ENCODE results near the gene MATCAP1. TPM values are rescaled to one million over a fixed set of nuclear protein-coding genes. Genes with fewer than 3 reads are reported as not detected.
A peak's percentile ranks its signal among the peaks of the same experiment; 100 is the strongest.

Gene MATCAP1
- total and polyA plus RNA-seq, 2 donors (not counting 1 experiment from before 2014, with no cell fraction given) = 16.6 to 28.4 TPM

DNA sequence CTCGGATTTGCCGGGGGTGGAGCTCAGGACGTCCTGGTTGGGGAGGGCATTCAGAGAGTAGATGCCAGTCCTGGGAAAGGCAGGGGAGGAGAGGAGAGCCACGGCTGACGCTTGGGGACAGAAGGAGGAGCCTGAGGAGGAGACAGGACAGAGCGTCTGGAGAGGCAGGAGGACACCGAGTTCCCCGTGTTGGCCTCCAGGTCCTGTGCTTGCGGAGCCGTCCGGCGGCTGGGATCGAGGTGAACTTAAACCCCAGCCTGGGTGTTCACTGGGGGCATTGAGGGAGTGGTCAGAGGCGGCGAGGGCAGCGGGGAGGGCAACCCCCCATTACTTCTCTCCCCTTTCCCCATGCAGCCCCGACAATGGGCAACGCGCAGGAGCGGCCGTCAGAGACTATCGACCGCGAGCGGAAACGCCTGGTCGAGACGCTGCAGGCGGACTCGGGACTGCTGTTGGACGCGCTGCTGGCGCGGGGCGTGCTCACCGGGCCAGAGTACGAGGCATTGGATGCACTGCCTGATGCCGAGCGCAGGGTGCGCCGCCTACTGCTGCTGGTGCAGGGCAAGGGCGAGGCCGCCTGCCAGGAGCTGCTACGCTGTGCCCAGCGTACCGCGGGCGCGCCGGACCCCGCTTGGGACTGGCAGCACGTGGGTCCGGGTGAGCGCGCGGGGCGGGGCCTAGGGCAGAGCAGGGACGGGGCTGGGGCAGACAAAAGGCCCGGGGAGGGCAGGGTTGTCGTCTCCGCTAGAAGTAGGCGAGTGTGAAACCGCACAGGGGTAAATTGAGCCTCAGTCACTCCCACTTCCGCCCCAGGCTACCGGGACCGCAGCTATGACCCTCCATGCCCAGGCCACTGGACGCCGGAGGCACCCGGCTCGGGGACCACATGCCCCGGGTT is 9.7 kb downstream of the MATCAP1 start:
- H3K9ac ChIP-seq (ENCODE audit: insufficient read depth, low read length) = no peak overlapping the region
- H3K4me1 ChIP-seq (ENCODE audit: control insufficient read depth, extremely low read depth, insufficient read depth, low read length) = peaks cover 15% of the 10 kb centered on the region
- peak overlapping the region; percentile 2 to 56 (median 28) for H3K4me3 ChIP-seq (replicated peaks in 1 of 4; ENCODE audit: control extremely low read depth in 1 of 4, insufficient read depth in 1 of 4, low read depth in 3 of 4, low read length in 4 of 4)

DNA sequence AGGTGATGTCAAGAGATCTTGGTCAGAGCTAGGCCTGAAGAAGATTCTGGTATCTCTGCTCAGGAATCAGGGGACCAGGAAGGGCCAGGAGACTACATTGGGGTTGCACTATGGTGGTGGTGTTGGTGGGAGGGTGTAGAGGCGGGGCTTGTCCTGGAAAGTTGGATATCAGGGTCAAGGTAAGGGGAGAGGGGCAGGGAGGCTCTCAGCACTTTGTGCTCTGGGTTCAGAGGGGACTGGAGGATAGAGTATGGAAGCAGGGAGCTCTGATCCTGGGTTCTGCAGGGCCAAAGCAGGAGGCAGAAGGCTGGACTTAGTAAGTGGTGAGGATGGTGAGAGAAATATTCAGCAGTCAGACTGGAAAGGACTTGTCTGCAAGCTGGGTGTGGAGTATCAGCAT is 10.4 kb downstream of the MATCAP1 start:
- Histone ChIP-seq H3K27ac (ENCODE audit: insufficient read depth, low read length) (no peak overlapping the region), H3K9ac (ENCODE audit: insufficient read depth, low read length) (no peak overlapping the region), H3K79me2 (ENCODE audit: control insufficient read depth, insufficient read depth, low read length) (no peaks in the 10 kb centered on the region), H3K36me3 (ENCODE audit: control insufficient read depth, insufficient read depth, low read length) (peaks cover 5% of the 10 kb centered on the region), H2AFZ (ENCODE audit: low read length) (no peak overlapping the region), H3K9me3 (ENCODE audit: control insufficient read depth, insufficient read depth, low read depth, low read length) (no peaks in the 10 kb centered on the region), H3K4me2 (ENCODE audit: extremely low read depth, insufficient read depth, low read length) (peak overlapping the region; percentile 60), H3K4me1 (ENCODE audit: control insufficient read depth, extremely low read depth, insufficient read depth, low read length) (peaks cover 15% of the 10 kb centered on the region), H3K4me3 (replicated peaks in 1 of 4; ENCODE audit: control extremely low read depth in 1 of 4, insufficient read depth in 1 of 4, low read depth in 3 of 4, low read length in 4 of 4) (peak overlapping the region in 2 of 4 experiments; percentile 33 to 56), H3K27me3 (ENCODE audit: control insufficient read depth, insufficient read depth, low read length) (no peaks in the 10 kb centered on the region), H4K20me1 (ENCODE audit: control insufficient read depth, extremely low read depth, insufficient read depth, low read length) (no peaks in the 10 kb centered on the region)
- no peak for DNase-seq (ENCODE audit: low read depth in 2 of 2)
- TF ChIP-seq EZH2 (IDR thresholded peaks at IDR 0.05; ENCODE audit: low read length, missing control alignments) = no peak
- TF ChIP-seq, protein P1, sequence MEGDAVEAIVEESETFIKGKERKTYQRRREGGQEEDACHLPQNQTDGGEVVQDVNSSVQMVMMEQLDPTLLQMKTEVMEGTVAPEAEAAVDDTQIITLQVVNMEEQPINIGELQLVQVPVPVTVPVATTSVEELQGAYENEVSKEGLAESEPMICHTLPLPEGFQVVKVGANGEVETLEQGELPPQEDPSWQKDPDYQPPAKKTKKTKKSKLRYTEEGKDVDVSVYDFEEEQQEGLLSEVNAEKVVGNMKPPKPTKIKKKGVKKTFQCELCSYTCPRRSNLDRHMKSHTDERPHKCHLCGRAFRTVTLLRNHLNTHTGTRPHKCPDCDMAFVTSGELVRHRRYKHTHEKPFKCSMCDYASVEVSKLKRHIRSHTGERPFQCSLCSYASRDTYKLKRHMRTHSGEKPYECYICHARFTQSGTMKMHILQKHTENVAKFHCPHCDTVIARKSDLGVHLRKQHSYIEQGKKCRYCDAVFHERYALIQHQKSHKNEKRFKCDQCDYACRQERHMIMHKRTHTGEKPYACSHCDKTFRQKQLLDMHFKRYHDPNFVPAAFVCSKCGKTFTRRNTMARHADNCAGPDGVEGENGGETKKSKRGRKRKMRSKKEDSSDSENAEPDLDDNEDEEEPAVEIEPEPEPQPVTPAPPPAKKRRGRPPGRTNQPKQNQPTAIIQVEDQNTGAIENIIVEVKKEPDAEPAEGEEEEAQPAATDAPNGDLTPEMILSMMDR (conservative IDR thresholded peaks at IDR 0.05 in 1 of 2, IDR thresholded peaks at IDR 0.05 in 1 of 2; ENCODE audit: low read depth in 1 of 2, low read length in 2 of 2) = no peak

More for the DNA sequence above, 9.7 kb downstream of the MATCAP1 start:
- no peaks in the 10 kb centered on the region for H4K20me1 ChIP-seq (ENCODE audit: control insufficient read depth, extremely low read depth, insufficient read depth, low read length)
- H3K36me3 ChIP-seq (ENCODE audit: control insufficient read depth, insufficient read depth, low read length) = peaks cover 5% of the 10 kb centered on the region
- no peaks in the 10 kb centered on the region for H3K9me3 ChIP-seq (ENCODE audit: control insufficient read depth, insufficient read depth, low read depth, low read length)
- no peaks in the 10 kb centered on the region for H3K79me2 ChIP-seq (ENCODE audit: control insufficient read depth, insufficient read depth, low read length)
- TF ChIP-seq, protein P1 (conservative IDR thresholded peaks at IDR 0.05 in 1 of 2, IDR thresholded peaks at IDR 0.05 in 1 of 2; ENCODE audit: low read depth in 1 of 2, low read length in 2 of 2) = peak; percentile 10 to 20
- no peak for TF ChIP-seq EZH2 (IDR thresholded peaks at IDR 0.05; ENCODE audit: low read length, missing control alignments)
- peak overlapping the region; percentile 11 for H3K27ac ChIP-seq (ENCODE audit: insufficient read depth, low read length)
- H3K27me3 ChIP-seq (ENCODE audit: control insufficient read depth, insufficient read depth, low read length) = no peaks in the 10 kb centered on the region
- peak overlapping the region; percentile 60 for H3K4me2 ChIP-seq (ENCODE audit: extremely low read depth, insufficient read depth, low read length)
- peak; percentile 82 to 86 for DNase-seq (ENCODE audit: low read depth in 2 of 2)
- H2AFZ ChIP-seq (ENCODE audit: low read length) = peak overlapping the region; percentile 40

DNA sequence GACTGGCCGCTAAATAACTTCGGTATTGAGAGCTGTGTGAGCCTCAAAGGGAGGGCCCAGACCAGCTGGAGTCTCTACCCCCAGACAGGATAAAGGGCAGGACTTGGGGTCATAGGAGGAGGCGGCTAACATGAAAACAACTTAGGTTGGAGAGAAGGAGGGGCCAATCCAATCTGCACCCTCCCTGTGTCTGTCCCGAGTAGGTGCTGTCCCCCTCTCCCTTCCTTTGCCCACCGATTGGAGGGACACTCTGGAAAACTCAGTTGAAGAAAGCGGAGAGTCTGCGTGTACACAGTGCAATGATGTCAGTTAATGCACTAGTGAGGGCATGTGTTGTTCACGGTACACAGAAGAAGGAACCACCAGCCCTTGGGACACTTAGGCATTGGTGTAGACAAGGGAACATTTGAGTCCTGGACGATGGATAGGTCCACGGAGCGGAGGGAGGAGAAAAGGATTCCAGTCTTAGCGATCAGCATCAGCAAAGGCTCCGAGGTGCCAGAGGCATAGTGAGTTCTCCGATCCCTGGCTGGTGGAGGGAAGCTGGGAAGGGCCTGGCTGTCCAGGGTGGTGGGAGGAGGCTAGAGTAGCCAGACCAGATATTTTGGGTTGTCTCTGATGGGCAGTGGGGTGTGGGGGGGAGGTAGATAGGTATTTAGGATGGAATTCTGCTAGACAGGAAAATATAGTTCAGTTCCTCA is 12.7 kb downstream of the MATCAP1 start:
- Histone ChIP-seq H3K9ac (ENCODE audit: insufficient read depth, low read length) (peak overlapping the region; percentile 63), H3K79me2 (ENCODE audit: control insufficient read depth, insufficient read depth, low read length) (no peaks in the 10 kb centered on the region), H2AFZ (ENCODE audit: low read length) (peak overlapping the region; percentile 13), H3K9me3 (ENCODE audit: control insufficient read depth, insufficient read depth, low read depth, low read length) (no peaks in the 10 kb centered on the region), H3K4me1 (ENCODE audit: control insufficient read depth, extremely low read depth, insufficient read depth, low read length) (peaks cover 15% of the 10 kb centered on the region), H4K20me1 (ENCODE audit: control insufficient read depth, extremely low read depth, insufficient read depth, low read length) (no peaks in the 10 kb centered on the region), H3K27ac (ENCODE audit: insufficient read depth, low read length) (peak overlapping the region; percentile 76), H3K27me3 (ENCODE audit: control insufficient read depth, insufficient read depth, low read length) (no peaks in the 10 kb centered on the region), H3K4me2 (ENCODE audit: extremely low read depth, insufficient read depth, low read length) (peak overlapping the region; percentile 73), H3K4me3 (replicated peaks in 1 of 4; ENCODE audit: control extremely low read depth in 1 of 4, insufficient read depth in 1 of 4, low read depth in 3 of 4, low read length in 4 of 4) (peak overlapping the region; percentile 20 to 50 (median 43)), H3K36me3 (ENCODE audit: control insufficient read depth, insufficient read depth, low read length) (peaks cover 2% of the 10 kb centered on the region)
- TF ChIP-seq, protein P1 (conservative IDR thresholded peaks at IDR 0.05 in 1 of 2, IDR thresholded peaks at IDR 0.05 in 1 of 2; ENCODE audit: low read depth in 1 of 2, low read length in 2 of 2) = no peak
- no peak for TF ChIP-seq EZH2 (IDR thresholded peaks at IDR 0.05; ENCODE audit: low read length, missing control alignments)
- peak; percentile 33 to 46 for DNase-seq (ENCODE audit: low read depth in 2 of 2)

Measured in fibroblast of lung (primary cell).